HUES64 (cell line): ENCODE measurements around the gene NID2.

Source experiments
- H3K27ac ChIP-seq: 2 replicates; pipeline ENCODE4 v1.7.0; 2013; ENCODE audit warnings: low read depth, low read length, inconsistent platforms
- H3K27me3 ChIP-seq: 2 replicates; pipeline ENCODE4 v1.6.1; 2013; ENCODE audit warnings: mild to moderate bottlenecking, low read length; ENCODE audit not compliant: insufficient read depth
- H3K36me3 ChIP-seq: 2 replicates; pipeline ENCODE4 v1.6.1; 2013; ENCODE audit warnings: mild to moderate bottlenecking, low read length; ENCODE audit not compliant: insufficient read depth
- H3K4me1 ChIP-seq: 2 replicates; pipeline ENCODE4 v1.6.1; 2013; ENCODE audit warnings: mild to moderate bottlenecking, low read length, moderate library complexity; ENCODE audit not compliant: insufficient read depth
- H3K4me3 ChIP-seq: 2 replicates; pipeline ENCODE4 v1.5.1; 2013; ENCODE audit warnings: mild to moderate bottlenecking, low read length, moderate library complexity
- H3K9ac ChIP-seq: 2 replicates; pipeline ENCODE4 v1.6.1; 2013; ENCODE audit warnings: mild to moderate bottlenecking, low read depth, low read length
- H3K9me3 ChIP-seq: 2 replicates; pipeline ENCODE4 v1.6.1; 2013; ENCODE audit warnings: low read depth, low read length; ENCODE audit not compliant: insufficient read depth
- WGBS: fragments of 150-250, 120-280 bp; methylation state at CpG from one replicate; pipeline ENCODE4 v1.1.7; 2013; ENCODE audit warnings: missing lambda C conversion rate; 5-methylcytosine and 5-hydroxymethylcytosine counted together

Gene NID2

GRCh38 chr14:52067873-52068614, 815 bp downstream of the NID2 start:
- peak overlapping the region; percentile 1; the same call in 1 of the 2 replicates for H3K9ac ChIP-seq

GRCh38 chr14:52064174-52064573, 4.7 kb downstream of the NID2 start:
- no peaks in the 10 kb centered on the region for H3K36me3 ChIP-seq
- no peak overlapping the region for H3K27ac ChIP-seq
- WGBS, result 98% methylated on average over 2 of the region's 2 CpGs
- H3K9me3 ChIP-seq, result no peaks in the 10 kb centered on the region
- peaks cover 20% of the 10 kb centered on the region for H3K4me1 ChIP-seq
- no peak overlapping the region for H3K9ac ChIP-seq
- no peak overlapping the region for H3K4me3 ChIP-seq
- H3K27me3 ChIP-seq, result peaks cover 29% of the 10 kb centered on the region

More at GRCh38 chr14:52067873-52068614, 815 bp downstream of the NID2 start:
- H3K27me3 ChIP-seq, result peaks cover 56% of the 10 kb centered on the region
- H3K4me1 ChIP-seq, result peaks cover 11% of the 10 kb centered on the region
- under 1% methylated on average over 49 of the region's 49 CpGs for WGBS
- no peak overlapping the region for H3K27ac ChIP-seq
- peak overlapping the region; percentile 69 for H3K4me3 ChIP-seq
- H3K36me3 ChIP-seq, result no peaks in the 10 kb centered on the region
- no peaks in the 10 kb centered on the region for H3K9me3 ChIP-seq

- H3K9ac ChIP-seq, result no peak overlapping the region
- peaks cover 20% of the 10 kb centered on the region for H3K4me1 ChIP-seq
- H3K36me3 ChIP-seq, result no peaks in the 10 kb centered on the region
- H3K9me3 ChIP-seq, result no peaks in the 10 kb centered on the region
- no peak overlapping the region for H3K4me3 ChIP-seq
- WGBS, result 74% methylated on average over 2 of the region's 2 CpGs
- H3K27ac ChIP-seq, result no peak overlapping the region
- H3K27me3 ChIP-seq, result peaks cover 21% of the 10 kb centered on the region
These were observed 5.8 kb downstream of the NID2 start for GRCh38 chr14:52063052-52063462.

DNA sequence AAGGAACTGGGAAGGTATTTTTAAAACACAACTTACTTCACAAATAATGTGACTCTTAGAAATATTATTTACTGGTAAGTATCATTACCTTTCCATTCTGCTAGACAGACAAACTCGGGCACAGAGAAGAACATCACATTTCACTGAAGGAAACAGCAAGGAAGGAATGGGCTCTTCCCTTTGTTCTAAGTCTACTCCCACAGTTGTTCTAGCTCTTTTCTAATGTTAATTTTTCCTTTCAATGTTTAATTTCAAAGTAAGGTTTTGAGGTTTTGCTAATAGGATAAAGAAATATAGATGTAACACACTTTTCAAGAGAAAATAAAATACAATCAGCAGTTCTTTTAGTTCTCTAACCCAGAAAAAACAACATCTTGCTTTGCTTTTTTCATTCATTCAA, 7.0 kb downstream of the NID2 start:
- Histone ChIP-seq H3K27ac (no peak overlapping the region), H3K27me3 (peaks cover 9% of the 10 kb centered on the region), H3K4me3 (no peak overlapping the region), H3K9ac (no peak overlapping the region), H3K4me1 (peaks cover 20% of the 10 kb centered on the region), H3K36me3 (no peaks in the 10 kb centered on the region), H3K9me3 (no peaks in the 10 kb centered on the region)
- 53% methylated on average over 1 of the region's 1 CpG for WGBS

DNA sequence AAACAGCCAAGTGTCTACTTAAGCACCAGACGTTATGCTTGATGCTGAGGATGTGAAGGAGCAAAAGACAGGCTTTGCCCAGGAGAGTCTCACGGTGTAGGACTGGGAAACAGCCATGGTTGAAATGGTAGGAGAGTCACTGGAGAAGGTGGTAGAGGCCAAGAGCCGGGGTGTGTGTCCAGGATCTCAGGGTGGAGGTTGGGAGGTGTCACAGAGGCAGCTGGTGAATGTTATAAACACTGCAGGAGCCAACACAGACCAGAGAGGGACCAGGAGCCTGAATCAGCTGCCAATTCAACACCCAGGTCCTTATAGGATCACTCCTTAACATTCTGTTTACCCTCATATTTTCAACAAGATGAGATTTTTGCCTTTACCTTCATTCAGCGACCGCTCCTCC, 7.5 kb downstream of the NID2 start:
- no peaks in the 10 kb centered on the region for H3K9me3 ChIP-seq
- 84% methylated on average over 5 of the region's 5 CpGs for WGBS
- no peaks in the 10 kb centered on the region for H3K36me3 ChIP-seq

GRCh38 chr14:52060080-52060479, 8.8 kb downstream of the NID2 start:
- Histone ChIP-seq H3K27ac (no peak overlapping the region), H3K36me3 (no peaks in the 10 kb centered on the region), H3K9ac (no peak overlapping the region), H3K4me1 (peaks cover 20% of the 10 kb centered on the region), H3K27me3 (no peaks in the 10 kb centered on the region), H3K9me3 (no peaks in the 10 kb centered on the region), H3K4me3 (no peak overlapping the region)
- 89% methylated on average over 6 of the region's 6 CpGs for WGBS

More for the DNA sequence above, 7.5 kb downstream of the NID2 start:
- peaks cover 4% of the 10 kb centered on the region for H3K27me3 ChIP-seq
- H3K27ac ChIP-seq, result no peak overlapping the region
- H3K9ac ChIP-seq, result no peak overlapping the region
- no peak overlapping the region for H3K4me3 ChIP-seq
- peaks cover 20% of the 10 kb centered on the region for H3K4me1 ChIP-seq

DNA sequence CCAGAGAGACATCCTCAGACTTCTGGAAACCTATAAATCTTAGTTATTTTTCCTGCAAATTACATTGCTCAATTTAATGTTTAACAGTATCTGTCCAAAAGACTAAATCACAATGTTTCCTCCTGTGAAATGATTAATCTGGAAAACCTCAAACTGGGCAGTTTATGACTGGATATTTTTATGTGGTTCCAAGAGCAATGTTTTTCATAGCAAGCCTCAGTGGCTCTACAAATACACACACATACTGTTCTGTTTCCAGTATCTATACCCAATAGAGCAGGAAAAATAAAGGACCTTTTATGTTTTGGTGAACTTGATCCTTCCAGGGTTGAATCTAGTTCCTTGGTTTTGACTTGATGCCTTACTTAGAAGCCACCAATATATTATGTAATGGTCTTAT, 9.2 kb downstream of the NID2 start:
- Histone ChIP-seq H3K4me3 (no peak overlapping the region), H3K4me1 (peaks cover 20% of the 10 kb centered on the region), H3K27me3 (no peaks in the 10 kb centered on the region), H3K9ac (no peak overlapping the region), H3K27ac (no peak overlapping the region), H3K36me3 (no peaks in the 10 kb centered on the region), H3K9me3 (no peaks in the 10 kb centered on the region)

DNA sequence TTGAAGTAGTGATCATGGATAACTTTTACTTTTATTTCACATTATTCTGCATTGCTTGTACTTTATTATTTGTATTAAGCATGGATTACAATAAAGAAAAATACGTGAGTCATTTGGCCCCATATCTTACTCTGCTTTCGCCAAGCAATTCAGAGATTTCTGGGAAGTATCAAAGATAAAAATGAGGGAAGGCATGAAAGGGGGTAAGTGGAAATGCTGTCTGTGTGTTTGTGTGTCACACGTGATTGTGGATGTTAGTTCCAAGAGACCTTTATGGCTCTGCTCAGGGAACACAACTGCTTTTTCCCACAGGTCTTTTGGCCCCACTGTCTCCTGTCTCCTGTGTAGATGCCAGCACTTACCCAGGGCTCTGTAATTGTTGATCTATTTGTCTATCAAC, 10.5 kb downstream of the NID2 start:
- Histone ChIP-seq H3K9ac (no peak overlapping the region), H3K9me3 (no peaks in the 10 kb centered on the region), H3K4me1 (peaks cover 20% of the 10 kb centered on the region), H3K27ac (no peak overlapping the region), H3K27me3 (no peaks in the 10 kb centered on the region), H3K4me3 (no peak overlapping the region), H3K36me3 (no peaks in the 10 kb centered on the region)
- 93% methylated on average over 3 of the region's 3 CpGs for WGBS

DNA sequence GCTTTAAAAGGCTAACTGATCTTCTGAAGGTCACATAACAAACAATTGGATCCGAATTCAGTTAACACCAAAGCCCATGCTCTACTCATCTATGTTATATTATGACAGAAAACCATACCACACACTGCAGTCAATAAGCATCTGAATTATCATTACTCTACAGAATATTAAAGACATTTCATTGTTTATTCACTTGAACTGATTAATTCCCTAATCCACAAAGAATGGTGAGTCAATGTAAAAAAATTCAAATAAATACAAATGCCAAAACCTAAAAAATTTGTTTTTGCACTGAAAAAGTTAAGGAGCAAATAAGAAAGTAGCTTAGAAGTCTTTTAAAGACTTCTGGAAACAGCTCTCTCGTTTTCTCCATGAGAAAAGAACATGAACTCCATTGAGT, 13.7 kb downstream of the NID2 start:
- WGBS, result 87% methylated on average over 2 of the region's 2 CpGs

GRCh38 chr14:52054678-52055077, 14.2 kb downstream of the NID2 start:
- Histone ChIP-seq H3K27me3 (no peaks in the 10 kb centered on the region), H3K36me3 (no peaks in the 10 kb centered on the region), H3K9ac (no peak overlapping the region), H3K4me1 (no peaks in the 10 kb centered on the region), H3K9me3 (no peaks in the 10 kb centered on the region), H3K27ac (no peak overlapping the region), H3K4me3 (no peak overlapping the region)
- 0% methylated on average over 1 of the region's 1 CpG for WGBS

More for the DNA sequence above, 13.7 kb downstream of the NID2 start:
- H3K4me1 ChIP-seq, result no peaks in the 10 kb centered on the region
- H3K27me3 ChIP-seq, result no peaks in the 10 kb centered on the region
- no peak overlapping the region for H3K4me3 ChIP-seq
- H3K9ac ChIP-seq, result no peak overlapping the region
- no peaks in the 10 kb centered on the region for H3K36me3 ChIP-seq
- H3K27ac ChIP-seq, result no peak overlapping the region
- H3K9me3 ChIP-seq, result no peaks in the 10 kb centered on the region

GRCh38 chr14:52053044-52053443, 15.8 kb downstream of the NID2 start:
- H3K27ac ChIP-seq, result no peak overlapping the region
- no peaks in the 10 kb centered on the region for H3K27me3 ChIP-seq
- H3K9ac ChIP-seq, result no peak overlapping the region
- H3K36me3 ChIP-seq, result no peaks in the 10 kb centered on the region
- no peaks in the 10 kb centered on the region for H3K9me3 ChIP-seq
- H3K4me3 ChIP-seq, result no peak overlapping the region
- WGBS, result 97% methylated on average over 5 of the region's 5 CpGs
- peaks cover 8% of the 10 kb centered on the region; the same call in 1 of the 2 replicates for H3K4me1 ChIP-seq
